ENCODE measurements around the gene ADAP1.
"Not testable (repeated sequence)": the region's sequence is repeated elsewhere in the genome, so short reads cannot be mapped to it uniquely, and the experiment has no call there.

ADAP1 gene

DNA sequence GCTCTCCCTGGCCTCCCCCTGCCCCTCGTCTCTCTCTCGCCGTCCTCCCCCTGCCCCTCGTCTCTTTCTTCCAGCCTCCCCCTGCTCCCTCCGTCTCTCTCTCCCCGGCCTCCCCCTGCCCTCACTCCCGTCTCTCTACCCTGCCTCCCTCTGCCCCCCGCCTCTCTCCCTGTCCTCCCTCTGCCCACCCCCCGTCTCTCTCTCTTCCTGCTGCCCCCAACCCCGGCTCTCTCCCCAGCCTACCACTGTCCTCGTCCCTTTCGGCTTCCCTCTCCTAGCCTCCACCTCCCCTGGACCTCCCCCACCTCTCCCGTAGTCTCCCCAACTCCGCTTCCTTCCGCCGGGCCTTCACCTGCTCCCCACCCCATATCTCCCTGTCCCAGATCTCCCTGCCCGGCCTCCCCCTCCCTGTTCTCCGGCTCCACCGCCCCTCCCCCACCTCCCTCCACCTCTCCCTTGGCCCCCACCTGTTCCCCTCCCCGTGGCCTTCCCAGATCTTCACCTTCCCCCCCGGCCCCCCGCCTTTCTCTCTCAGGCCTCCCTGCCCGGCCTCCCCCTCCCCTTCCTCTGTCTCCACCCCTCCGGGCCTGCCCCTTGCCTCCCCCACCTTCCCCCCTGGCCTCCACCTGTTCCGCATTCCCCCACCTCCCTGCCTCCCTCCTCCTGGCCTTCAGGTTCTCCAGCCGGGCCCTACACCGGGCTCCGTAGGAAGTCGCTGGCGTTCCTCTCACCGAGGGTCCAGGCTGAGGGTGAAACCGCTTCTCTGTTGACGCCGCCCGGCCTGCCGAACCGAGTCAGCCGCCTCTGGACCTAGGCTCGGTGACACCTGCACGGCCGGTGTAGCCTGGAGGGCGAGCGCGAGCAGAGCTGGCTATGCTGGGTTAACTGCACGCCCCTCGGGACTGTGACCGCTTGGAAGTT lies 76.9 kb downstream of the ADAP1 start:
- DNase-seq, result no peak

GRCh38 chr7:876972-877311 lies 77.5 kb downstream of the ADAP1 start:
- DNase-seq, result no peak

- DNase-seq, result peak; percentile 98
Measured at GRCh38 chr7:876077-876971, 78.2 kb downstream of the ADAP1 start, which contains the start of gene GET4. Gene GET4 (plus strand): TSS chr7:876554. CDS start chr7:876646, 92 bp downstream.

- DNase-seq, result no peak
Measured at GRCh38 chr7:875476-876076, 78.9 kb downstream of the ADAP1 start.

GRCh38 chr7:875051-875450 lies 79.4 kb downstream of the ADAP1 start:
- no peak for DNase-seq

GRCh38 chr7:874031-874749 lies 80.3 kb downstream of the ADAP1 start:
- no peak for DNase-seq

DNA sequence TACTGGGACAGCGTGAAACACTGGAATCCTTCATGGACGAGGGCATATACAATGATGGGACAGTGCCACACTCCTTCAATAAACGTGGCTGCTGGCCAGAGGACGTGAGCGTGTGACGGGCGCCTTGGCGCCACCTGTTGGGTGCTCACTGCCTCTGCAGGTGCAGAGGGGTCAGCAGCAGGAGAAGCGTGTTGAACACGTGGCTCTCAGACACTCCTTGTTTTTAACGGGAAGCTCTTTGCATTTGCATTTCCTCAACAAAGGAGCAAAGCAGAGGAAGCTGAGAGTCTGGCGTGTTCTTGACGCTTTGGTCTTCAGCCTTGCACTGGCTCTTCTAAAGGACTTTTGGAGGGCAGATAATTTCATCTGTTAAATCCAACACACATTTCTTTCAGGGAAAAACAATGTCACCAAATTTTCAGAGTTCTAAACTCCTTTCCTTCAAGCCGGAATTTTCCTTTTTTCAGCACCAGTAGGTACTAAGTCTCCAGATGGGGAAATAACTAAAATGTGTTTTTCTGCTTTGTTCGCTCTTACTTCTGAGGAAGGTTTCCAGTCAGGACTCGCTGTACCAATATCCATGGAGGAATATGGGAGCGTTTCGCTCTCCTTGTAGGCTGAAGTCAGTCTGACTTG lies 81.0 kb downstream of the ADAP1 start:
- peak; percentile 41 for DNase-seq

- not testable (repeated sequence) for DNase-seq
Measured at GRCh38 chr7:872685-873084, 81.8 kb downstream of the ADAP1 start.

DNA sequence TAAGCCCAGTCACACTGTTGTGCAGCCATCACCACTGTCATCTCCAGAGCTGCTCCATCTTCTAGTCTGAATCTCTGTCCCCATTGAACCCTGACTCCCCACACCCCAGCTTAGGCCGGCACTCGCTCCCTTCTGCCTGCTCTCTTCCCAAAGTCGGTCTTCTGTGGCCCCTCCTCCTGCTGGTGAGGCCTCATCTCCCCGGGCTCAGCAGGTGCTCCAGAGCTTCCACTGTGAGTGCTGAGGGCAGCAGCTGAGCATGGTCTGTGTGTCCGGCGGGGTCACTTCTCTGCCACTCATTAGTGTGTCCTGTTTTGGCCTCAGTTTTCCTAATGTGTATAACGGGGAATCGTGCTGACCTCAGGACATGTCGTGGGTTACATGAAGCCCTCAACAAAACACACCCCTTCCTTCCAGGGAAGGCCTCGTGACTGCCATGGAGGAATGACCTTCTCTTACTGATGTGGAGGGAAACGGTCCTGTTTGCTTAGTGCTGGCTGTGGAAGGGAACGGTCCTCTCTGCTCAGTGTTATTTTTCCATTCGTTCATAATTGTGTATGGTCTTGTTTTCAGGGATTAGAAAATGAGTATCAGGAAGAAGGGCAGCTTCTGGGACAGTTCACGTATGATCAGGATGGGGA lies 82.5 kb downstream of the ADAP1 start:
- no peak for DNase-seq

- no peak for DNase-seq
Measured at GRCh38 chr7:869348-869747, 85.1 kb downstream of the ADAP1 start.

DNA sequence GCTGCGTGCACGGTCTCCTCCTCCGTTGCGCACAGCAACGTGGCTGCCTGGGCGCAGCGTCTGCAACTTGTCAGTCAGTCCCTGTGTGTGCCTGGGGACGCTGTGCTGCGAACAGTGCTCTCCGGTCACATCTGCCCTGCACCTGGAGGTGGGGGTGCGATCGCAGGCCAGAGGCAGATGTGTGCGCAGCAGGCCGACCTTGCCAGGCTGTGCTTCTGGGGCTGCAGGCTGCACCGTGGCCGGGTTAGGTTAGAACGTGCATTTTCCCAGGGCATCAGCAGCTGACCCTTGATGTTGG lies 86.3 kb downstream of the ADAP1 start:
- DNase-seq, result no peak

GRCh38 chr7:867406-868188 lies 86.9 kb downstream of the ADAP1 start:
- DNase-seq, result no peak

- no peak for DNase-seq
Measured at GRCh38 chr7:867001-867405, 87.5 kb downstream of the ADAP1 start.

DNA sequence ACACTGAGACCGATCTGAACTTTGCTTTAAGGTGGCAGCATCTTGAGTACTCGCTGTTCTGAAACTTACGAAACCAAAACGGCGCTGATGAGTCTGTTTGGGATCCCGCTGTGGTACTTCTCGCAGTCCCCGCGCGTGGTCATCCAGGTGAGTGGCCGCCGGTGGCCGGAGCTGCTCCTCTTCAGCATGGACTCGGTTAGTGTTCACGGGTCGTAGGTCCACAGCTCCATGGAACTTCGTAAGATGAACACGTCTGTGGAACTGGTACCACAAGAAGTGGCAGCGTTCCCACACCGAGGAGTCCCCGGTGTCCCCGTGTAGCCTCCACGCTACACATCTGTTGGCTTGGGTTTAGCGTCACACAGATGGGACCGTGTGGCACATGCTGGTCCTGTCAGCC lies 88.6 kb downstream of the ADAP1 start:
- no peak for DNase-seq

- DNase-seq, result no peak
Measured at GRCh38 chr7:863106-863505, 91.4 kb downstream of the ADAP1 start.

- DNase-seq, result no peak
Measured at GRCh38 chr7:862157-862556, 92.3 kb downstream of the ADAP1 start.

DNA sequence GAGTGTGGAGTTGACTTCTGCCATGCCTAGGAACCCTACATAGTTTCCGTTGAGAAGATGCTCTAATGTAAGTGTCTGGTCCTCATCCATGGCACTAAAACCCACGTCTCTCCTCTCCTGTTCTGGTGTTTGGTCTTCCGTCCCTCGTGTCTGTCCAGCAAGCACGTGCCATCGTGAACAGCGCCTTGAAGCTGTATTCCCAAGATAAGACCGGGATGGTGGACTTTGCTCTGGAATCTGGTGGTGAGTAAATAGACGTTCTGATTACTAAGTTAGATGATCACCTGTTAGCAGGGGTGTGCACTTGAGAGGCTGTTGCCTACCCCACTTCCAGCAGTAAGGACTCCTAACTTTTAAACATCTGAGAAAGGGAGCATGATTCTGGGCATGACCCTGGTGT lies 93.3 kb downstream of the ADAP1 start:
- no peak for DNase-seq

GRCh38 chr7:860149-860548 lies 94.3 kb downstream of the ADAP1 start:
- no peak for DNase-seq

- DNase-seq, result no peak
Measured at GRCh38 chr7:859359-860030, 95.0 kb downstream of the ADAP1 start.

DNA sequence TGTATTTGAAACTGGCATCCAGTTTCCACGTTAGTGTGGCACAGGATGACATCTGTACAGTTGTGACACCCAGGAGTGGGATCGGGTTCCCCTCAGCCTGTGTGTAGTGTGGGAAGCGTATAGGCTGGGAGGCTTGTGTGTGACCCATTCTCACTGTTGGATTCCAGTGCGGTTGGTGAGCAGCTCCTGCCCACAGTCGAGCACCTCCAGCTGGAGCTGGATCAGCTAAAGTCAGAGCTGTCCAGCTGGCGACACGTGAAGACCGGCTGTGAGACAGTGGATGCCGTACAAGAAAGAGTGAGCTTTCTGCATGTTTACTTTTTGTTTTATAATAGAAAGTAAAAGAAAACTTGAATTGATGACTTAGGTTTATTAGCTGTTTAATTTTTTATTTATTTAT lies 96.8 kb downstream of the ADAP1 start:
- no peak for DNase-seq

All from effector CD8-positive, alpha-beta T cell (primary cell).